DOHH2 (cell line): ENCODE measurements around the gene RUNDC1.

ENCODE experiments used
- EZH2phosphoT487 ChIP-seq: fragments of 200-600 bp; sonication (generic); IDR thresholded peaks from 2 replicates; pipeline ENCODE4 v1.6.1; 2017; ENCODE audit warnings: borderline replicate concordance, mild to moderate bottlenecking, antibody characterized with exemption, low read length, moderate library complexity, mixed read lengths
- TF ChIP-seq, protein P1 (sequence below): fragments of 200-600 bp; sonication (generic); IDR thresholded peaks from one replicate; pipeline ENCODE4 v1.5.1; 2014; ENCODE audit warnings: antibody characterized with exemption, mild to moderate bottlenecking, low read depth, low read length; ENCODE audit not compliant: poor library complexity, severe bottlenecking

GRCh38 chr17:43019418-43019817, 39.1 kb downstream of the RUNDC1 start:
- TF ChIP-seq, protein P1, sequence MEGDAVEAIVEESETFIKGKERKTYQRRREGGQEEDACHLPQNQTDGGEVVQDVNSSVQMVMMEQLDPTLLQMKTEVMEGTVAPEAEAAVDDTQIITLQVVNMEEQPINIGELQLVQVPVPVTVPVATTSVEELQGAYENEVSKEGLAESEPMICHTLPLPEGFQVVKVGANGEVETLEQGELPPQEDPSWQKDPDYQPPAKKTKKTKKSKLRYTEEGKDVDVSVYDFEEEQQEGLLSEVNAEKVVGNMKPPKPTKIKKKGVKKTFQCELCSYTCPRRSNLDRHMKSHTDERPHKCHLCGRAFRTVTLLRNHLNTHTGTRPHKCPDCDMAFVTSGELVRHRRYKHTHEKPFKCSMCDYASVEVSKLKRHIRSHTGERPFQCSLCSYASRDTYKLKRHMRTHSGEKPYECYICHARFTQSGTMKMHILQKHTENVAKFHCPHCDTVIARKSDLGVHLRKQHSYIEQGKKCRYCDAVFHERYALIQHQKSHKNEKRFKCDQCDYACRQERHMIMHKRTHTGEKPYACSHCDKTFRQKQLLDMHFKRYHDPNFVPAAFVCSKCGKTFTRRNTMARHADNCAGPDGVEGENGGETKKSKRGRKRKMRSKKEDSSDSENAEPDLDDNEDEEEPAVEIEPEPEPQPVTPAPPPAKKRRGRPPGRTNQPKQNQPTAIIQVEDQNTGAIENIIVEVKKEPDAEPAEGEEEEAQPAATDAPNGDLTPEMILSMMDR: no peak
- TF ChIP-seq EZH2phosphoT487: no peak
